Liver (tissue), 9 donors: ENCODE results near the gene TM9SF1. TPM values are rescaled to one million over a fixed set of nuclear protein-coding genes. Genes with fewer than 3 reads are reported as not detected.

ENCODE experiments used
- DNase-seq: peaks from one replicate; pipeline ENCODE4 v3.0.0-alpha.2; 2017; ENCODE audit warnings: low spot score
- H3K27ac ChIP-seq, 2 donors: one replicate each; pipeline ENCODE4 v1.7.0; 2013; ENCODE audit warnings: inconsistent platforms in 2 of 2, low read length in 2 of 2, control low read depth in 1 of 2, low read depth in 1 of 2, mild to moderate bottlenecking in 1 of 2
- H3K27me3 ChIP-seq, 4 donors: one replicate each; pipeline versions ENCODE4 v1.6.1 to v1.7.0; 2013; ENCODE audit warnings: low read length in 3 of 4, inconsistent platforms in 1 of 4, mild to moderate bottlenecking in 1 of 4, moderate library complexity in 1 of 4; ENCODE audit not compliant: control insufficient read depth in 4 of 4, insufficient read depth in 4 of 4
- H3K36me3 ChIP-seq, 4 donors: one replicate each; pipeline versions ENCODE4 v1.6.1 to v1.7.0; 2013; ENCODE audit warnings: low read length in 3 of 4, mild to moderate bottlenecking in 3 of 4, low read depth in 1 of 4, moderate library complexity in 1 of 4; ENCODE audit not compliant: control insufficient read depth in 4 of 4, insufficient read depth in 3 of 4
- H3K4me1 ChIP-seq, 4 donors: one replicate each; pipeline versions ENCODE4 v1.6.1 to v1.7.0; 2013; ENCODE audit warnings: low read length in 3 of 4, mild to moderate bottlenecking in 3 of 4, moderate library complexity in 1 of 4; ENCODE audit not compliant: control insufficient read depth in 4 of 4, insufficient read depth in 4 of 4
- H3K4me3 ChIP-seq, 3 donors: one replicate each; pipeline versions ENCODE4 v1.6.1 to v1.7.0; 2013; ENCODE audit warnings: low read length in 3 of 3, control low read depth in 1 of 3, low read depth in 1 of 3, mild to moderate bottlenecking in 1 of 3
- H3K9ac ChIP-seq, 2 donors: one replicate each; pipeline ENCODE4 v1.7.0; 2013; ENCODE audit warnings: low read length in 2 of 2, mild to moderate bottlenecking in 2 of 2, moderate library complexity in 2 of 2, control low read depth in 1 of 2, low read depth in 1 of 2
- H3K9me3 ChIP-seq, 4 donors: one replicate each; pipeline versions ENCODE4 v1.6.1 to v1.7.0; 2013; ENCODE audit warnings: low read length in 3 of 4; ENCODE audit not compliant: control insufficient read depth in 4 of 4
- CTCF ChIP-seq: fragments of 150-350 bp; IDR thresholded peaks from 2 replicates; pipeline ENCODE4 v1.5.1; 2017; ENCODE audit warnings: improper control_type of control experiment, low read depth, low read length; ENCODE audit not compliant: missing input control
- FOXA1 ChIP-seq: IDR thresholded peaks from 2 replicates; pipeline ENCODE4 v1.6.1; 2016; ENCODE audit warnings: antibody characterized with exemption
- FOXA2 ChIP-seq: IDR thresholded peaks from 2 replicates; pipeline ENCODE4 v1.6.1; 2016; ENCODE audit warnings: antibody characterized with exemption
- HNF4G ChIP-seq: IDR thresholded peaks from 2 replicates; pipeline ENCODE4 v1.6.1; 2016; ENCODE audit warnings: antibody characterized with exemption
- NR2F2 ChIP-seq: IDR thresholded peaks from 2 replicates; pipeline ENCODE4 v1.6.1; 2016; ENCODE audit warnings: antibody characterized with exemption
- RAD21 ChIP-seq, 2 donors: IDR thresholded peaks; 2 replicates each; pipeline ENCODE4 v1.6.1; 2016; ENCODE audit warnings: antibody characterized with exemption in 2 of 2, mild to moderate bottlenecking in 2 of 2
- REST ChIP-seq: IDR thresholded peaks from 2 replicates; pipeline ENCODE4 v1.6.1; 2016; ENCODE audit warnings: antibody characterized with exemption, mild to moderate bottlenecking
- RXRA ChIP-seq, 2 donors: IDR thresholded peaks; 2 replicates each; pipeline ENCODE4 v1.6.1; 2017 to 2018; ENCODE audit warnings: antibody characterized with exemption in 2 of 2, mild to moderate bottlenecking in 1 of 2
- ZBTB33 ChIP-seq: IDR thresholded peaks from 2 replicates; pipeline ENCODE4 v1.6.1; 2016; ENCODE audit warnings: antibody characterized with exemption
- WGBS: extraction: QIAGEN DNeasy Blood & Tissue Kit; methylation state at CpG from one replicate; pipeline ENCODE4 v1.1.7; 2013; 5-methylcytosine and 5-hydroxymethylcytosine counted together
- polyA plus RNA-seq, 2 donors: library from polyadenylated mRNA; stranded (reverse) in 1 of 2; unstranded in 1 of 2; fragments of 200-250 nt in 1 of 2; fragments of >200 nt in 1 of 2; fragmentation: Nextera tagmentation in 1 of 2; extraction: Ambion mirVana in 1 of 2; gene quantifications; one replicate each; pipeline versions ENCODE4 v1.2.1 to v1.2.3, GENCODE V29; 2013 to 2015
- total RNA-seq, 2 donors: library from RNA; depleted of rRNA; stranded (reverse); fragments of >200 nt; gene quantifications; one replicate each; pipeline ENCODE4 v1.2.3, GENCODE V29; 2014
- TF ChIP-seq, protein P1 (sequence below): IDR thresholded peaks from 2 replicates; pipeline ENCODE4 v1.6.1; 2016; ENCODE audit warnings: antibody characterized with exemption
- donor health status: healthy.
- donor health status: healthy.
- donor health status: healthy.
- donor health status: healthy.
- donor health status: healthy.

TM9SF1 gene
- total and polyA plus RNA-seq, 4 donors, result 27.5 to 76.2 (median 38.5) TPM

DNA sequence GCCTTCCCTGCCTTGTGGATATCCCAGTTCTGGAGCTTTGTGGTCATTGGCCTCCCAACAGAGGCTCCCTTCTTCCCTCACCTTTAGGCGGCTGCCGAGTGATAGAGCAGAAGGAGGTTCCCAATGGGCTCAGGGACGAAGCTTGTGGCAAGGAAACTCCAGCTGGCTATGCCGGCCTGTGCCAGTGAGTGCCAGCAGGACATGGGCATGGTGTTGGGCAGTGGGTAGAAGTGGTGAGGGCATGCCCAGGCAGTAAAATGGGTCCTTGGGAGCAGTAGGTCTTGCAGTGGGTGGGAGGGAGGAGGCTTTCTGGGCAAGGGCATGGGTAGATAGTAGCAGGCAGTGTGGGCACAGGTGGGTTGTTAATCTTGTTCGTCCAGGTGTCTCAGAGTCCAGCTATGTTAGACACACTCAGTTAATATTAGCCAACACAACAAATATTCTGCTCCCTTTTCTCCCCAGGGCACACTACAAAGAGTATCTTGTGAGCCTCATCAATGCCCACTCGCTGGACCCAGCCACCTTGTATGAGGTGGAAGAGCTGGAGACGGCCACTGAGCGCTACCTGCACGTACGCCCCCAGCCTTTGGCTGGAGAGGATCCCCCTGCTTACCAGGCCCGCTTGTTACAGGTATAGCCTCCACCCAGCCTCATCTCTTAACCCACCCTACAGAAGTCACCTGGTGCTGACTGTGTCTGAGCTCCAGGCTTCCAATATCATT lies 35.3 kb downstream of the TM9SF1 start:
- Histone ChIP-seq H3K27ac (peak overlapping the region; percentile 71 to 91), H3K4me3 (no peak overlapping the region), H3K36me3 (peaks cover 29 to 56% (median 43%) of the 10 kb centered on the region in 4 donors), H3K27me3 (no peaks in the 10 kb centered on the region), H3K9ac (no peak overlapping the region), H3K9me3 (no peaks in the 10 kb centered on the region), H3K4me1 (peaks cover 8 to 35% (median 29%) of the 10 kb centered on the region in 4 donors)
- DNase-seq, result no peak
- 90% methylated on average over 11 of the region's 11 CpGs for WGBS
- TF ChIP-seq, protein P1, sequence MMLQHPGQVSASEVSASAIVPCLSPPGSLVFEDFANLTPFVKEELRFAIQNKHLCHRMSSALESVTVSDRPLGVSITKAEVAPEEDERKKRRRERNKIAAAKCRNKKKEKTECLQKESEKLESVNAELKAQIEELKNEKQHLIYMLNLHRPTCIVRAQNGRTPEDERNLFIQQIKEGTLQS, result no peak
- TF ChIP-seq RAD21 (IDR thresholded peaks at IDR 0.05) (no peak), FOXA1 (no peak), RXRA (IDR thresholded peaks at IDR 0.05) (no peak), FOXA2 (no peak), ZBTB33 (no peak), REST (no peak)

DNA sequence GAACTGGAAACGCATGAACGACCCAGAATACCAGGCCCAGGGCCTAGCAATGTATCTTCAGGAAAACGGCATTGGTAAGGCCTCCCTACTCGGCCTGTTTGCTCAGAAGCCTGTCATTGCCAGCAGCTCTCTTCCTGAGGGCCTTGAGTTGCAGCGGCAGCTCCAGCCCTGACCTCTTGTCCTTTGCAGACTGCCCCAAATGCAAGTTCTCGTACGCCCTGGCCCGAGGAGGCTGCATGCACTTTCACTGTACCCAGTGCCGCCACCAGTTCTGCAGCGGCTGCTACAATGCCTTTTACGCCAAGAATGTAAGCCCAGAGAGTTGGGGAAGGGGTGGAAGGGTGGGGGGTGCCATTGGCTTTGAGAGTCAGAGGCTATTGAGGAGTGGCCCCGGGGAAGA lies 37.9 kb downstream of the TM9SF1 start:
- peaks cover 12 to 45% (median 34%) of the 10 kb centered on the region in 4 donors for H3K36me3 ChIP-seq
- 93% methylated on average over 12 of the region's 12 CpGs for WGBS

More for the DNA sequence above, 37.9 kb downstream of the TM9SF1 start:
- no peak for DNase-seq
- no peaks in the 10 kb centered on the region for H3K27me3 ChIP-seq
- no peak overlapping the region for H3K4me3 ChIP-seq
- no peaks in the 10 kb centered on the region for H3K9me3 ChIP-seq
- peaks cover 5 to 25% (median 19%) of the 10 kb centered on the region in 4 donors for H3K4me1 ChIP-seq
- no peak for TF ChIP-seq HNF4G
- TF ChIP-seq ZBTB33, result no peak
- TF ChIP-seq CTCF, result no peak
- no peak for TF ChIP-seq REST
- no peak for TF ChIP-seq NR2F2
- TF ChIP-seq RAD21 (IDR thresholded peaks at IDR 0.05), result no peak
- H3K27ac ChIP-seq, result no peak overlapping the region
- H3K9ac ChIP-seq, result no peak overlapping the region
